Gastroesophageal sphincter (tissue), 4 donors: ENCODE measurements around the gene SLC66A1. TPM values are rescaled to one million over a fixed set of nuclear protein-coding genes. Genes with fewer than 3 reads are reported as not detected.

Source experiments
- ATAC-seq: fragments of 150-250 bp; one replicate; pipeline ENCODE4 v1.9.1; 2016; ENCODE audit warnings: mild to moderate bottlenecking, moderate library complexity
- H3K27ac ChIP-seq, 4 donors: fragments of 200-600 bp; sonication (generic) in 3 of 4; 1 replicate in 3 of 4; 2 replicates in 1 of 4; pipeline ENCODE4 v1.5.1; 2016 to 2019
- H3K27me3 ChIP-seq: fragments of 200-600 bp; sonication (generic); one replicate; pipeline ENCODE4 v1.5.1; 2019
- H3K36me3 ChIP-seq, 2 donors: fragments of 200-600 bp; sonication (generic); one replicate each; pipeline ENCODE4 v1.5.1; 2019; ENCODE audit warnings: control low read depth in 1 of 2
- H3K4me1 ChIP-seq, 3 donors: fragments of 200-600 bp; sonication (generic); 1 replicate in 2 of 3; 2 replicates in 1 of 3; pipeline ENCODE4 v1.5.1; 2016 to 2019; ENCODE audit warnings: control low read depth in 2 of 3
- H3K4me3 ChIP-seq, 2 donors: fragments of 200-600 bp; sonication (generic); one replicate each; pipeline ENCODE4 v1.5.1; 2019; ENCODE audit warnings: mild to moderate bottlenecking in 1 of 2, moderate library complexity in 1 of 2
- H3K9me3 ChIP-seq, 3 donors: fragments of 200-600 bp; sonication (generic); one replicate each; pipeline ENCODE4 v1.5.1; 2017 to 2019; ENCODE audit warnings: control low read depth in 2 of 3
- EP300 ChIP-seq: sonication (generic); formaldehyde crosslinking; IDR thresholded peaks from one replicate; pipeline ENCODE4 v1.6.1; 2017; ENCODE audit warnings: antibody characterized with exemption, mild to moderate bottlenecking
- POLR2A ChIP-seq, 2 donors: fragments of 450-650 bp; IDR thresholded peaks; one replicate each; pipeline ENCODE4 v1.6.1; 2017; ENCODE audit warnings: antibody characterized with exemption in 2 of 2, mild to moderate bottlenecking in 2 of 2, moderate library complexity in 1 of 2
- POLR2AphosphoS5 ChIP-seq: sonication (generic); formaldehyde crosslinking; IDR thresholded peaks from one replicate; pipeline ENCODE4 v1.6.1; 2017; ENCODE audit warnings: antibody characterized with exemption
- WGBS, 2 donors: methylation state at CpG; one replicate each; pipeline ENCODE4 v1.1.5; 2018; ENCODE audit warnings: low coverage in 1 of 2; 5-methylcytosine and 5-hydroxymethylcytosine counted together
- total RNA-seq, 4 donors: library from RNA; depleted of rRNA; stranded (reverse); fragments of >200 nt; gene quantifications; one replicate each; pipeline ENCODE4 v1.1.0, GENCODE V29; 2016
- TF ChIP-seq, protein P1 (sequence below), 4 experiments: fragments of 200-600 bp in 2 of 4; fragments of 450-650 bp in 2 of 4; sonication (generic) in 1 of 4; IDR thresholded peaks; one replicate each; pipeline ENCODE4 v1.5.1; 2017 to 2019; ENCODE audit warnings: antibody characterized with exemption in 4 of 4, mild to moderate bottlenecking in 2 of 4, moderate library complexity in 2 of 4

The SLC66A1 gene
- total RNA-seq, 4 donors from 2014 or later = 8.1 to 12.3 (median 11.7) TPM

DNA sequence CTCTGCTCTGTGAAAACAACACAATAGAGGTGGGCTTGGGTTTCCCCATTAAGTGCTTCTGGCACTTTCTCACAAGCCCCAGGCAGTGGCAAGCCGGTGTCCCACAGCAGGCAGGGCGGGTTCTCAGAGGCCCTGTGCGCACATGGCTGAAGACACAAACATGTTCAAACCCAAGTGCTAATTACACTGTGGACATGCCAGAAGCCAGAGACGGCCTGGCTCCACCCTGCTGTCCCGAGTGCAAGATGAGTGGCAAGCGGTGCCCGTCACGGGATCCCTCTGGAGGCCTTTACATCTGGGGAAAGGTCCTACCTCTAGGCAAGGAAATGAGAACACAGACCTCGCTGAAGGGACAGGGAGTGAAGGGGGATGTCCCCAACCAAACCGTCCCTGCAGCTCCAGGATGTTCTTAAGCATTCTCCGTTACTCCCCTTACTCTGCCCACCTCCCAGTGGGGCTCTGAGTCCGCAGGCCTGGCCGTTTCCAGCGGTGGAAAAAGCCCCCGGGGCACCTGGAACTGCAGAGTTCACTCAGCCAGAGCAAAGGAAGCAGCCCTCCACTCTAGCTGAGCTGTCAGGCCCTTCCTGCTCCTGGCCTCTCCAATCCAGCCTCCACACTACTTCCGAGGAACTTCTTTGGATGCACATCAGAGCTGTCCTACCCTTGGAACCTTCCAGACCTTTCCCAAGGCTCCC lies 57.4 kb downstream of the SLC66A1 start:
- no peaks in the 10 kb centered on the region for H3K9me3 ChIP-seq
- 78% methylated on average over 7 of the region's 16 CpGs; no CpG with 5 or more reads in 1 of the 2 donors for WGBS, 2 donors
- no peaks in the 10 kb centered on the region for H3K27me3 ChIP-seq
- no peak for TF ChIP-seq POLR2AphosphoS5
- TF ChIP-seq POLR2A (IDR thresholded peaks at IDR 0.05) = no peak
- TF ChIP-seq EP300 = no peak
- TF ChIP-seq, protein P1, sequence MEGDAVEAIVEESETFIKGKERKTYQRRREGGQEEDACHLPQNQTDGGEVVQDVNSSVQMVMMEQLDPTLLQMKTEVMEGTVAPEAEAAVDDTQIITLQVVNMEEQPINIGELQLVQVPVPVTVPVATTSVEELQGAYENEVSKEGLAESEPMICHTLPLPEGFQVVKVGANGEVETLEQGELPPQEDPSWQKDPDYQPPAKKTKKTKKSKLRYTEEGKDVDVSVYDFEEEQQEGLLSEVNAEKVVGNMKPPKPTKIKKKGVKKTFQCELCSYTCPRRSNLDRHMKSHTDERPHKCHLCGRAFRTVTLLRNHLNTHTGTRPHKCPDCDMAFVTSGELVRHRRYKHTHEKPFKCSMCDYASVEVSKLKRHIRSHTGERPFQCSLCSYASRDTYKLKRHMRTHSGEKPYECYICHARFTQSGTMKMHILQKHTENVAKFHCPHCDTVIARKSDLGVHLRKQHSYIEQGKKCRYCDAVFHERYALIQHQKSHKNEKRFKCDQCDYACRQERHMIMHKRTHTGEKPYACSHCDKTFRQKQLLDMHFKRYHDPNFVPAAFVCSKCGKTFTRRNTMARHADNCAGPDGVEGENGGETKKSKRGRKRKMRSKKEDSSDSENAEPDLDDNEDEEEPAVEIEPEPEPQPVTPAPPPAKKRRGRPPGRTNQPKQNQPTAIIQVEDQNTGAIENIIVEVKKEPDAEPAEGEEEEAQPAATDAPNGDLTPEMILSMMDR (IDR thresholded peaks at IDR 0.05) = no peak
- no peak overlapping the region for H3K4me3 ChIP-seq
- H3K4me1 ChIP-seq = peaks cover 0 to 90% (median 17%) of the 10 kb centered on the region in 3 donors
- H3K36me3 ChIP-seq = peaks cover 0 to 40% of the 10 kb centered on the region in 2 donors
- peak overlapping the region in 3 of 4 donors; percentile 38 to 50 (median 40) for H3K27ac ChIP-seq
- no peak for ATAC-seq

DNA sequence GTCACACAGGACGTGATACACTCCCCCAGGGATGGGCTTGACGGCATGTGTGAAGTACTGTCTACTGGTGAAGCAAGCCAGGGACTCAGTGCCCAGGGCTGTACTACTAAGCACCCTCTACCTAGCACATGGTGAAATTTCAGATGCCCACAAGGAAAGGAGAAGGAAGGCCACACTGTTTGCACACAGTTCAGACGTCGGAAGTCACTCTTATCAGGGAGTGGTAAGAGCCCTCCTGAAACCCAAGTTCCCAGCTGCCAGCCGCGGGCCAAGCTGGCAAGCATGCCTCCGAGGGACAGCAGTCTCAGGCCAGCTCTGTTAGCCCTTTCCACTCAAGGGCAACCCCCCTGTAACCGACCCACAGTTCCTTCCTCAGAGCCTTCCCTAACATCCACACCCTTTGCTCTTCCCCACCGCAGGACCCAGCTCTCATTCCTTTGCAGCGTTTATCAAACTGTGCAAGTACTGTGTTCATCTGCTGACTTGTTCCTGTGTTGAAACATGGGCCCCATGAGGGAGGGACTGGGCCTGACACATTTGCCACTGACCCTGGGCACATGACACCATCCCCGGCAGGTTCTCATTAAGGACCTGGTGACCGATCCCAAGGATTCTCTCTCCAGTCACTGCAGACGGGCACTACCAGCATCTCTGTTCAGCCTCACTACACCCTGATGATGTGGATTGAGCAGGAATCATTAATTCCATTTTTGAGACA lies 58.5 kb downstream of the SLC66A1 start:
- H3K4me1 ChIP-seq = peaks cover 0 to 85% (median 17%) of the 10 kb centered on the region in 3 donors

DNA sequence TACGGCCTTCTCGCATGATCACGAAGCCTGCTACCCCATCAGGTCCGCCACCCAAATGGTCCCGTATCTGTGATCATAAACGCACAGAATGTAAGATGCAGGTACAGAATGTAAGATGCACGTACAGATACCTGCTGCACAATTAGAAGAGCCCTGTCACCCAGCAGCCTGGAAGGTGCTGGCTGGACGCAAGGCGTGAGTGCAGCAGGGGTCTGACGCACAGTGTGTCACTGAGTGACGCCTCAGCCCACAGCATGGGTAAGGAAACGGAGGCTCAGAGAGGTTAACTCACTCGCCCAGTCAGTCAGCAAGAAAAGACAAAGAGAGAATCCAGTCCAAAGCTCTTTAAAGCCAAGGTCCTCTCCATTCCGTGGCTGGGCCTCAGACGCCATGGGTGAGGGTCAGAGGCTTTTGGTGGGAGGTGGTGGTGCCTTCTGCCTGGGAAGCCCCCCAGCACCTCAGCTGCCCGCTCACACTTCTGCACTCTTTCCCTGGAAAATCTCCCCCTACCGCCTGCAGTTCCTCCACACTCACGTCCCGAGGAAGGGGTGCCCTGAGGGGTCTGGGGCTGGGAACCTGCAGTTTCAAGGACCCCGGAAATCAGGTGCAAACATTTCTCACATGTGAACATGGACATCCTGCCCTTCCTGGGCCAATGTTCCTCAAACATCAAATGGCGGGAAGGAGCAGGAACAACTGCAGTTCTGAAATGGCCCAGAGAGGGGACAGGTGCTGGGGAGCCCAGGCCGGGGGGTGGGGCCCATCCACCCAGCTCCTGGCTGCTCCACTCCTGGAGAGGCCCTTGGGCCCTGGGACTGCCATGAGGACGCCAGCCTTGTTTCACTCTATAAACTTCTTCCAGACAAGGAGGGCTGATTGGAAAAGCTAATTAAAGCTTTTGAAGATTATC lies 59.4 kb downstream of the SLC66A1 start:
- Histone ChIP-seq H3K4me3 (no peak overlapping the region), H3K27ac (peak overlapping the region in 1 of 4 donors; percentile 69)
- 67 to 83% methylated on average over 1 to 12 of the region's 23 CpGs for WGBS, 2 donors

More for the DNA sequence above, 58.5 kb downstream of the SLC66A1 start:
- Histone ChIP-seq H3K4me3 (no peak overlapping the region), H3K27me3 (no peaks in the 10 kb centered on the region), H3K36me3 (peaks cover 0 to 43% of the 10 kb centered on the region in 2 donors), H3K9me3 (no peaks in the 10 kb centered on the region), H3K27ac (peak overlapping the region in 3 of 4 donors; percentile 26 to 50 (median 38))
- no peak for ATAC-seq
- 64 to 80% methylated on average over 2 to 3 of the region's 13 CpGs for WGBS, 2 donors
- TF ChIP-seq, protein P1 (IDR thresholded peaks at IDR 0.05) = no peak
- TF ChIP-seq EP300 (no peak), POLR2A (IDR thresholded peaks at IDR 0.05) (no peak), POLR2AphosphoS5 (no peak)

DNA sequence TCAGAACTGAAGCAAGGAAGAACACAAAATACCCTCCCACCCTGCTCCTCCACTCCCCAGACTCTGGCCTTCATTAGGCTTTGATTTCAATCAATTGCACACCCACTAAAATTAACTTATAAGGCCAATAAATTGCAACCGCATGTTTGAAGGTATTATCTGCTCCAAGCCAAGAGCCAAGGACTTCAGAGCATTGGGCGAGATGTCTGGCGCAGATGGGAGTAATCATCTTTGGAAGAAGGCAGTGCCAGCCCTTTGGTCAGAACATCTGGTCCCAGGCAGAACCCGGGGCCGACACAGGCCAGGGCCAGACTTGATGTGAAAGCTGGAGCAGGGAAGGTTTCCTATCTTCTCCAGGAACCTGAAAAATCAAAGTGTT lies 60.0 kb downstream of the SLC66A1 start:
- no peak for TF ChIP-seq POLR2A (IDR thresholded peaks at IDR 0.05)
- no peak for TF ChIP-seq POLR2AphosphoS5
- TF ChIP-seq, protein P1 (IDR thresholded peaks at IDR 0.05) = no peak
- TF ChIP-seq EP300 = no peak
- Histone ChIP-seq H3K36me3 (peaks cover 0 to 58% of the 10 kb centered on the region in 2 donors), H3K9me3 (no peaks in the 10 kb centered on the region), H3K4me3 (no peak overlapping the region), H3K4me1 (peaks cover 0 to 69% (median 14%) of the 10 kb centered on the region in 3 donors), H3K27me3 (no peaks in the 10 kb centered on the region), H3K27ac (peak overlapping the region in 3 of 4 donors; percentile 49 to 69 (median 59))
- no peak for ATAC-seq
- no CpG with 5 or more reads among the region's 5 CpGs for WGBS, 2 donors

More for the DNA sequence above, 59.4 kb downstream of the SLC66A1 start:
- no peak for ATAC-seq
- Histone ChIP-seq H3K9me3 (no peaks in the 10 kb centered on the region), H3K27me3 (no peaks in the 10 kb centered on the region), H3K36me3 (peaks cover 0 to 51% of the 10 kb centered on the region in 2 donors), H3K4me1 (peaks cover 0 to 76% (median 17%) of the 10 kb centered on the region in 3 donors)
- TF ChIP-seq EP300 = no peak

DNA sequence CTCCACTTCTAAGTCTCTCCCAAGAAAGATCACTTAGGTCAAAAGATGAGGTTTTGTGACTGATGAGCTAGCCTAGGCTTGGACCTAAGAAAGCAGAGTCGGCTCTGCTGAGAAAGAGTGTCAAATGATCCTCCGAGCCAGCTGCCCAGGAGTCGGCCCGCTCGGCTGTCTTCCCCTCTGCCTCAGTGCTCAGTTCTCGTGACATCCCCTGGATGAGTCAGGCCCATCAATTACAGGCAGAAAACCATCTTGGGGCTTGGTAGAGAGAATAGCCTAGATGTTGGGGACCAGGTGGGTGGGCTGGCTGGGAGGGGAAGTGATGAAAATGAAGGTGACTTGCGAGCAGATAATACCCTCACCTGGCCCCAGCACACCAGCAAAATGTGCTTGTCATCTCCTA lies 60.5 kb downstream of the SLC66A1 start:
- H3K27ac ChIP-seq = peak overlapping the region in 3 of 4 donors; percentile 49 to 69 (median 59)
- H3K9me3 ChIP-seq = no peaks in the 10 kb centered on the region
- H3K4me3 ChIP-seq = no peak overlapping the region
- H3K4me1 ChIP-seq = peaks cover 0 to 65% (median 14%) of the 10 kb centered on the region in 3 donors
- no peaks in the 10 kb centered on the region for H3K27me3 ChIP-seq
- TF ChIP-seq EP300 (no peak), POLR2A (IDR thresholded peaks at IDR 0.05) (no peak), POLR2AphosphoS5 (no peak)
- TF ChIP-seq, protein P1 (IDR thresholded peaks at IDR 0.05) = no peak
- ATAC-seq = peak; percentile 52
- peaks cover 0 to 62% of the 10 kb centered on the region in 2 donors for H3K36me3 ChIP-seq
- WGBS, 2 donors = no CpG with 5 or more reads among the region's 7 CpGs
